HG03457 (cell line): ENCODE data around the gene SETX.

Experiments
- ATAC-seq: cut with Tn5 transposase; IDR thresholded peaks from one replicate; pipeline ENCODE4 v1.9.1; 2021; ENCODE audit warnings: moderate number of reproducible peaks; ENCODE audit not compliant: unreplicated experiment

The SETX gene

DNA sequence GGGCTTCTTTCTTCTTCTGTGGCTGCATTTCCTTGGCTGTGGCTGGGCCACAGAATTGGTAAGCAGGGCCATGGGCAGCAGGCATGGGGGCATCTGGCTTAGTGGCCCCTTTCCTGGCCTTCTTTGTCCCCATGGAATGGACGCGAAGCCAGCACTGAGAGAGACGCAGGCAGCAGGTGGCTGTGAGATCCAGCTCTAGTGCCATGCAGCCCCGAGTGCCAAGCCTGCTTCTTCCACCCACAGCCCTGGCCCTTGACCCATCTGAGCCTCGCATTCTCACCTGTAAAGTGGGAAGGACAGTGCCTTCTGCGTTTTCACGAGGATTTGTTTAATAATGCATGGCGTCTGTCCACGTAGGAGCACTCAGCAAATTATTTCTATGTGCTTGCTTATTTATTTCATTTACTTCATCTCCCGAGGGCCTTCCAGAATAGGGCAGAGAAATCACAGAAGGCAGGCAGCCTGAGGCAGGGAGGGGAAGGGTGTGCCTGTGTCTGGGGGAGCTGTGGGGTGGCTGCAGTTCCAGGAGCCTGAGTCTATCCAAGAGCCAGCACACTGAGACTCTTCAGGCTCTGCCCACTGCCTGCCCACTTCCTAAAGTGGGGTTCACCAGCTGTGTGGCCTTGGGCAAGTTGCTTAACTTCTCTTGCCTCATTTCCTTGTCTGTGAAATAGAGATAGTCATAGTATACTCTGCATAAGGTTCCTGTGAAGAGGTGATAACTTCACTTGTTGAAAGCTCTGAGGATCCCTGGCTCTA, 137.7 kb downstream of the SETX start:
- ATAC-seq = no peak

DNA sequence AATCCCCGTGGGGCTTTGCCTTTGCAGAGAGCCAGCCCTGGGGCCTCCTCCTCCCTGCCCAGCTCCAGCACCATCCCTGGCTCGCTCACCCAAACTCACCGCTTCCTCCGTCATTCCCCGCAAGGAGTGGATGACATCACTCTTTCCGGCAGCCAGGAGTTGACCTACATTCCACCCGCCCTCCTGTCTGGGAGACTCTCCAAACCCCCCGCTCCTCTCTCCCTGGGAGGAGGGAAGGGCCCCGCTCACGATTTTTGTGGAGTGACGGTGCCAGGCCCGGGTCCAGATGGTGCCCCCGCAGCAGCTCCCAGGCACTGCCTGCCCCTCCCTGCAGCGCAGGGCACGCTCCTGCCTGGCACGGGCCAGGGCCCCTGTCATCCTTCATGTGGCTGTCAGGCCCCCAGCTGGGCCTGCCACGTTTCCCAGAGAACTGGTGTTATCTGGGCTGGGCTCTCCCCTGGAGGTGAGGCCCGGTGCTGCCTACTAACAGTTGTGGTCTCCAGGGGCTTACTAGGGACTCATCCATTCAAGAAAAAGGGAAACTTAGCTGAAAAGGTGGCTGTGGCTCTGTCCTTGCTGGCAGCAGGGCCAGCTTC, 140.7 kb downstream of the SETX start:
- ATAC-seq = no peak

DNA sequence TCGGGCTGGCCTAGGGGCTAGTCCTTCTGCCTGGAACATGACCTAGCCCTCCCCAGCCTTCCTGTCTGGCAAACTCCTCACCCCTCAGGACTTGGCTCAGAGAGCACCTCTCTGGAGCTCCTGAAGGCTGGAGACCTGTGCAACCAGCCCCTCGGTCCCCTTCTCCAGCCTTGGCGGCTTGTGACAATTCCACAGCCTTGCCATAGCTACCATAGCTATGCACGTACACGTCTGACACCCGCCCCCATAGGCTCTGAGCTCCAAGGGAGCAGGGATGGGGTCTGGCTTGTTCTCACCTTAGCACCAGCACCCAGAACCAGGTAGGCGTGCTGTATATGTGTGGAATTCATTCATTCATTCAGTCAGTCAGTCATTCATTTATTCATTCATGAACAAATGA, 143.2 kb downstream of the SETX start:
- ATAC-seq = no peak
